ENCODE measurements around the gene MYO10. TPM values are rescaled to one million over a fixed set of nuclear protein-coding genes. Genes with fewer than 3 reads are reported as not detected.

MYO10 gene
- total RNA-seq, 2 experiments from 2014 or later: 0.23 to 0.28 TPM

DNA sequence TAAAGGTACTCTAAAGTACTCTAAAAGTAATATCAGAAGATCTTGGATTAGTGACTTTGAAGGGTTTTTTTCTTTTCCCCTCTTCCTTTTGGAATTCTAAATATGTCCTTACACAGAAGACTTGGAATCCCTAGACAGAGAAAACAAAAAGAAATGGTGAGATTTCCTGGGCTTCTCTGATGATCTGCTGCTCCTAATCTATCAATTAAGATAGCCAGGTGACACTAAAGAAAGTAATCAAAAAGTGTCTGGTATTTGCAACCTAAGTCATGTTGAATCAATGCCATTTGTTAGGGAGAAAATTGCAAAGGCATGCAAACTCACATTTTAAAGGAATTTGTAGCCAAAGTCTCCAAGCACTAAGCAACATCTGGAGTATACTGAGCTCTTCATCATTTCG, 29.5 kb upstream of the MYO10 start:
- intact Hi-C loops (cut with DNase I, micrococcal nuclease): no loop called here
- ChIA-PET POLR2A (interaction anchor here (0.6 kb wide), 1 partner anchor 127 kb away, joined by 3 read pairs; no protein-coding TSS in a partner anchor), CTCF (no interaction called here)
- Mint-ChIP-seq H3K4me3 (no peak overlapping the region), H3K4me1 (no peaks in the 10 kb centered on the region), H3K36me3 (ENCODE audit: low read depth) (no peaks in the 10 kb centered on the region), H3K27me3 (no peaks in the 10 kb centered on the region), H3K9me3 (ENCODE audit: low read depth) (no peaks in the 10 kb centered on the region), H3K27ac (no peak overlapping the region)
- ATAC-seq (no peak), DNase-seq (no peak)

DNA sequence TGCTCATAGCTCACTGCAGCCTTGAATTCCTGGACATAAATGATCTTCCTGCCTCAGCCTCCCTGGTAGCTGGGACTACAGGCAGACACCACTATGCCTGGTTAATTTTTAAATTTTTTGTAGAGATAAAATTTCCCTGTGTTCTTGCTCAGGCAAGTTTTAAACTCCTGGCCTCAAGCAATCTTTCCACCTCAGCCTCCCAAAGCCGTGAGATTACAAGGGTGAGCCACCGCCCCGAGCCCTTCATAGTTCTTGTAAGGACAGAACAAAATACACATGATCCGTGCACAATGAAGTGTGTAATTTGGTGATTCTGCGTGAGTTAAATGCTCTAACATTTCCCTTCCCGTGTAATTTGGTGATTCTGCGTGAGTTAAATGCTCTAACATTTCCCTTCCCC, 27.7 kb upstream of the MYO10 start:
- intact Hi-C loops (cut with DNase I, micrococcal nuclease): no loop called here
- no peak overlapping the region for H3K4me3 Mint-ChIP-seq
- no peak overlapping the region for H3K27ac Mint-ChIP-seq
- H3K4me1 Mint-ChIP-seq: no peaks in the 10 kb centered on the region
- H3K27me3 Mint-ChIP-seq: no peaks in the 10 kb centered on the region
- H3K9me3 Mint-ChIP-seq (ENCODE audit: low read depth): no peaks in the 10 kb centered on the region
- ATAC-seq: no peak
- DNase-seq: no peak
- no peaks in the 10 kb centered on the region for H3K36me3 Mint-ChIP-seq (ENCODE audit: low read depth)
- POLR2A ChIA-PET: no interaction called here
- CTCF ChIA-PET: no interaction called here

DNA sequence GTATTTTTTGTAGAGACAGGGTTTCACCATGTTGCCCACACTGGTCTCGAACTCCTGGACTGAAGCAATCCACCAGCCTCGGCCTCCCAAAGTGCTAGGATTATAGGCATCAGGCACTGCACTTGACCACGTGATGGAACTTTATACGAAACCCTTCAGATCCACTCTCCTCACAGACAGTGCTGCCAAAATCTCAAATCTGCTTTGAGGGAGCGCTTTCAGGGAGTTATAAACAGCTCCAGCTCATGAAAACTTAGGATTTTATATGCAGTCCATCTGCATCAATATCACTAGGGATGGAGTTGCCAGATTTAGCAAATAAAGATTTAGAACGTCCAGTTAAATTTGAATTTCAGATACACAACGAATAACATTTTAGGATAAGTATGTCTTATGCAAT, 25.0 kb upstream of the MYO10 start:
- H3K4me1 Mint-ChIP-seq: no peaks in the 10 kb centered on the region
- ChIA-PET CTCF (no interaction called here), POLR2A (no interaction called here)
- H3K9me3 Mint-ChIP-seq (ENCODE audit: low read depth): peaks cover 2% of the 10 kb centered on the region
- H3K27ac Mint-ChIP-seq: no peak overlapping the region
- H3K4me3 Mint-ChIP-seq: no peak overlapping the region
- ATAC-seq: no peak
- H3K36me3 Mint-ChIP-seq (ENCODE audit: low read depth): no peaks in the 10 kb centered on the region
- no peak for DNase-seq
- intact Hi-C loops (cut with DNase I, micrococcal nuclease): no loop called here
- H3K27me3 Mint-ChIP-seq: no peaks in the 10 kb centered on the region

DNA sequence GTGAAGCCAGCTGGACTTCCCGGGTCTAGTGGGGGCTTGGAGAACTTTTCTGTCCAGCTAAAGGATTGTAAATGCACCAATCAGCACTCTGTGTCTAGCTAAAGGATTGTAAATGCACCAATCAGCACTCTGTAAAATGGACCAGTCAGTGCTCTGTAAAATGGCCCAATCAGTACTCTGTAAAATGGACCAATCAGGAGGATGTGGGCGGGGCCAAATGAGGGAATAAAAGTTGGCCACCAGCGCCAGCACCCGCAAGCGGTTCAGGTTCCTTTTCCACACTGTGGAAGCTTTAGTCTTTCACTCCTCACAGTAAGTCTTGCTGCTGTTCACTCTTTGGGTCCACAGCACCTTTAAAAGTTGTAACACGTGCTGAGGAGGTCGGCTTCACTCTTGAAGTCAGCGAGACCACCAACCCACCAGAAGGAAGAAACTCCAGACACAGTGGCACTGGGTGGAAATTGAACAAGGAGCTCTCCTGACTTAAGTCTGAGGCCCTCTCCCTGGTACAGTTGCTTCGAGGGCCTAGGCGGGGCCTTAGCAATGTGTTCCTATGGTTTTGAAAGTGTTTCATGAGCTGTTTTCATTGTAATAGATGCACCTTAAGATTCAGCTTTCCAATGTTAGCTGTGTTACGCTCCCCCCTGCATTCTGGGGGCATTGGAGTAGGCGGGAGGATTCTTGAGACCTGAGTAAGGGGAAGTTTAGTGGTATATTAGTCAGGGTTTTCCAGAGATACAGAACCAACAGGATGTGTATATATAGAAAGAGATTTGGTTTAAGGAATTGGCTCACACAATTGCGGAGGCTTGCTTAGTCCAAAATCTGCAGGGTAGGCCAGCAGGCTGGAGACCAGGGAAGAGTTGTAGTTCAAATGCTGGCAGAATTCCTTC, 21.5 kb upstream of the MYO10 start:
- intact Hi-C loops (cut with DNase I, micrococcal nuclease): no loop called here
- no peak overlapping the region for H3K27ac Mint-ChIP-seq
- H3K27me3 Mint-ChIP-seq: no peaks in the 10 kb centered on the region
- ATAC-seq: no peak
- ChIA-PET CTCF (no interaction called here), POLR2A (interaction anchor here (0.6 kb wide), 1 partner anchor 34 kb away, joined by 3 read pairs; no protein-coding TSS in a partner anchor)
- peaks cover 2% of the 10 kb centered on the region for H3K9me3 Mint-ChIP-seq (ENCODE audit: low read depth)
- H3K4me1 Mint-ChIP-seq: no peaks in the 10 kb centered on the region
- DNase-seq: no peak
- no peak overlapping the region for H3K4me3 Mint-ChIP-seq
- H3K36me3 Mint-ChIP-seq (ENCODE audit: low read depth): no peaks in the 10 kb centered on the region

DNA sequence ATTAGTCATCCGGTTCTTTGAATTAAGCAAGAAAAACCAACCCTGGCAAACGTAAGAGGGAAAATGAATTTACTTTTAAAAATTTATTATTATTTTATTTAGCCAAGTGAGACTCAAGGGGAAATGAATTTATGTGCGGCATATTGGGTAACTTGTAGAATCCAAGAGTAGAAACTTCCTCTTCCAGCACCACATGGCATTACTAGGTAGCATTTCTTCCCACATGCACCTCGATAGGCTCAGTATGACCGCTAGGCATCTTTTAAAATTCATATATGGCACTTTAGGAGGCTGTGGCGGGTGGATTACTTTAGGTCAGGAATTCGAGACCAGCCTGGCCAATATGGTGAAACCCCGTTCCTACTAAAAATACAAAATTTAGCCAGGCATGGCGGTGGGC, 17.6 kb upstream of the MYO10 start:
- ChIA-PET CTCF (no interaction called here), POLR2A (no interaction called here)
- H3K36me3 Mint-ChIP-seq (ENCODE audit: low read depth): no peaks in the 10 kb centered on the region
- DNase-seq (no peak), ATAC-seq (no peak)
- intact Hi-C loops (cut with DNase I, micrococcal nuclease): no loop called here
- no peaks in the 10 kb centered on the region for H3K27me3 Mint-ChIP-seq
- no peak overlapping the region for H3K4me3 Mint-ChIP-seq
- no peak overlapping the region for H3K27ac Mint-ChIP-seq
- no peaks in the 10 kb centered on the region for H3K4me1 Mint-ChIP-seq
- H3K9me3 Mint-ChIP-seq (ENCODE audit: low read depth): peaks cover 6% of the 10 kb centered on the region

DNA sequence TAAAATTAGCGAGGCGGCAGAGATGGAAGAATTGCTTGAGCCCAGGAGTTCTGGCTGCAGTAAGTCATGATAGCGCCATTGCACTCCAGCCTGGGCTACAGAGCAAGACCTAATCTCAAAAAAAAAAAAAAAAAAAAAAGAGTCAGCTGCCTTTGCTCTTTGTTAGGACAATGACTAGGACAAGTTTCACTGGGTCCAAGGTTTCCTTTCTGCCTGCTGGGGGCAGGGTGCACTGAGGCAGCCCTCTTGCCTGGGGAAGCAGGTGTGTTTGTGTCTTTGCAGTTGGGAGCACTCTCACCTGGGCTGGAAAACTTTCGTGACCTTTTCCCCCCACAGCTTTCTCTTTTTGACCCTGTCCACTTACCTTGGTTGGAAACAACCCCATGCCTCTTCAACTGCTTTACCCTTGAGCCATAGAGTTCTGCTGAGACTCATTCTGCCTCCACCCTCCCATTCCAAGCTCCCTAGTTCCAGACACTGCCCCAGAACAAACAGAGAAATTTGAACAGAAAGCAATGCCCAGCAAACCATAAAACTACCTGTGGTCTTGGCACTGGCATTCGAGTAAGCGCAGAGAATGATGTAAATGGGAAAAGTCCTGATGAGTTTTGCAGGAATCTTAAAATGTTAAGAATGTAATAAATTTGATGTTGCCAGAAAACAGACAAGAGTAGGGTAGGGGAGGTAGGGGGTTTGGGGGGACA, 17.0 kb upstream of the MYO10 start:
- CTCF ChIA-PET: no interaction called here
- H3K27me3 Mint-ChIP-seq: no peaks in the 10 kb centered on the region

DNA sequence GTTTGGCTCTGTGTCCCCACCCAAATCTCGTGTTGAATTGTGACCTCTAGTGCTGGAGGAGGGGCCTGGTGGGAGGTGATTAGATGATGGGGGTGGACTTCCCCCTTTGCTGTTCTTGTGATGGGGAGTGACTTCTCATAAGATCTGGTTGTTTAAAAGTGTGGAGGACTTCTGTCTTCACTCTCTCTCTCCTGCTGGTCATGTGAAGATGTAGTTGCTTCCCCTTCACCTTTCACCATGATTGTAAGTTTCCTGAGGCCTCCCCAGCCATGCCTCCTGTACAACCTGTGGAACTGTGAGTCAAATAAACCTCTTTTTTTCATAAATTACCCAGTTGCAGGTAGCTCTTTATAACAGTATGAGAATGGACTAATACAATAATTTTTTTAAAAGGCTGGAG, 10.6 kb upstream of the MYO10 start:
- DNase-seq (no peak), ATAC-seq (no peak)
- Mint-ChIP-seq H3K4me1 (no peaks in the 10 kb centered on the region), H3K4me3 (no peak overlapping the region), H3K27me3 (peaks cover 2% of the 10 kb centered on the region), H3K9me3 (ENCODE audit: low read depth) (peaks cover 26% of the 10 kb centered on the region), H3K27ac (no peak overlapping the region), H3K36me3 (ENCODE audit: low read depth) (peaks cover 2% of the 10 kb centered on the region)
- POLR2A ChIA-PET: no interaction called here
- CTCF ChIA-PET: no interaction called here
- intact Hi-C loops (cut with DNase I, micrococcal nuclease): no loop called here

More for the DNA sequence above, 17.0 kb upstream of the MYO10 start:
- ATAC-seq (no peak), DNase-seq (no peak)
- Mint-ChIP-seq H3K4me3 (no peak overlapping the region), H3K36me3 (ENCODE audit: low read depth) (no peaks in the 10 kb centered on the region), H3K27ac (no peak overlapping the region), H3K4me1 (no peaks in the 10 kb centered on the region), H3K9me3 (ENCODE audit: low read depth) (peaks cover 9% of the 10 kb centered on the region)
- intact Hi-C loops (cut with DNase I, micrococcal nuclease): no loop called here
- POLR2A ChIA-PET: no interaction called here

DNA sequence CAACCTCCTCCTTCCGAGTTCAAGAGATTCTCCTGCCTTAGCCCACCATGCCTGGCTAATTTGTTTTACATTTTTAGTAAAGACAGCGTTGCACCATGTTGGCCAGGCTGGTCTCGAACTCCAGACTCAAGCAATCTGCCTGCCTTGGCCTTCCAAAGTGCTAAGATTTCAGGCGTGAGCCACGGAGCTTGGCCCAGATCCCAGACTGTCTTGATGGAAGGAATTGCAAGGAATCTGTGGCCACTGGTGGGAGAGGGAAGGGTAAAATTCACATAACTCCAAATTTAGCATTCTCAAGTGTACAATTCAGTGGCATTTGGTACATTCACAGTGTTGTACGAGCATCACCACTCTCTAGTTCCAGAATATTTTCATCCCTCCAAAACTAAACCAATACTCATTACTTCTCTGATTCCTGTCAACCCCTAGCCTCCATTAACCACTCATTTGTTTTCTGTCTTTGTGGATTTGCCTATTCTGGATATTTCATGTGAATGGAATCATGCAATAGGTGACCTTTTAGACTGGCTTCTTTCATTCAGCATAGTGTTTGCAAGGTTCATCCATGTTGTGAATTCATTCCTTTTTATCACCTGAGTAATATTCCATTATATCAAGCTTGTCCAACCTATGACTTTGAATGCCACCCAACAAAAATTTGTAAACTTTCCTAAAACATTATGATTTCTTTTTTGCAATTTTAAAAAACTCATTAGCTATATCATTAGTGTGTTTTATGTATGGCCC, 8.9 kb upstream of the MYO10 start:
- H3K27ac Mint-ChIP-seq: no peak overlapping the region
- H3K36me3 Mint-ChIP-seq (ENCODE audit: low read depth): peaks cover 2% of the 10 kb centered on the region
- no peaks in the 10 kb centered on the region for H3K4me1 Mint-ChIP-seq
- DNase-seq (no peak), ATAC-seq (no peak)
- intact Hi-C loops (cut with DNase I, micrococcal nuclease): no loop called here
- H3K27me3 Mint-ChIP-seq: peaks cover 7% of the 10 kb centered on the region
- H3K9me3 Mint-ChIP-seq (ENCODE audit: low read depth): peaks cover 26% of the 10 kb centered on the region
- H3K4me3 Mint-ChIP-seq: no peak overlapping the region
- ChIA-PET POLR2A (no interaction called here), CTCF (no interaction called here)

DNA sequence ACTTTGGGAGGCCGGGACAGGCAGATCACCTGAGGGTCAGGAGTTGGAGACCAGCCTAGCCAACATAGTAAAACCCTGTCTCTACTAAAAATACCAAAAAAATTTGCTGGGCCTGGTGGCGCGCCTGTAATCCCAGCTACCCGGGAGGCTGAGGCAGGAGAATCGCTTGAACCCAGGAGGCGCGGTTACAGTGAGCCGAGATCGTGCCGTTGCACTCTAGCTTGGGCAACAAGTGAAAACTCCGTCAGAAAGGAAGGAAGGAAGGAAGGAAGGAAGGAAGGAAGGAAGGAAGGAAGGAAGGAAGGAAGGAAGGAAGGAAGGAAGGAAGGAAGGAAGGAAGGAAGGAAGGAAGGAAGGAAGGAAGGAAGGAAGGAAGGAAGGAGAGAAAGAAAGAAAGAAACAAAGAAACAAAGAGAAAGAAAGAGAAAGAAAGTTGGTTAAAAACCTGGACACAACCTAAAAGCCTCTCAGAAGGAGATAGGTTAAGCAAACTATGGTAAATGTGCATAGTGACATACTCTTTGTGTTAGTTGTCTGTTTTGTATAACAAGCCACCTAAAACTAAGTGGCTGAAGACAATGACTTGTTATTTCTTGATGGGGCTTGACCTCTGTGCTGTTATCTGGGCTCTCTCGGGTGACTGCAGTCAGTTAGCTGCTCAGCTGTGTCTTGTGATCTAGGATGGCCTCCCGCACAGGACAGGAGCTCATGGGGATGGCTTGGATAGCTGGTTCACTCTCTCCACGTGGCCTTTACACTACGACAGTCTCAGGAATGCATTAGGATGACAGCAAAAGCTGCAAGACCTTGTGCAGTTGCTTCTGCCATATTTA, 8.0 kb upstream of the MYO10 start:
- H3K36me3 Mint-ChIP-seq (ENCODE audit: low read depth): peaks cover 2% of the 10 kb centered on the region
- no peak for DNase-seq
- no peaks in the 10 kb centered on the region for H3K4me1 Mint-ChIP-seq
- ATAC-seq: no peak
- POLR2A ChIA-PET: no interaction called here
- intact Hi-C loops (cut with DNase I, micrococcal nuclease): no loop called here
- H3K27me3 Mint-ChIP-seq: peaks cover 7% of the 10 kb centered on the region
- no peak overlapping the region for H3K4me3 Mint-ChIP-seq
- no peak overlapping the region for H3K27ac Mint-ChIP-seq
- peaks cover 22% of the 10 kb centered on the region for H3K9me3 Mint-ChIP-seq (ENCODE audit: low read depth)
- CTCF ChIA-PET: interaction anchor here (0.8 kb wide), 1 partner anchor 285 kb away, joined by 4 read pairs; no protein-coding TSS in a partner anchor

DNA sequence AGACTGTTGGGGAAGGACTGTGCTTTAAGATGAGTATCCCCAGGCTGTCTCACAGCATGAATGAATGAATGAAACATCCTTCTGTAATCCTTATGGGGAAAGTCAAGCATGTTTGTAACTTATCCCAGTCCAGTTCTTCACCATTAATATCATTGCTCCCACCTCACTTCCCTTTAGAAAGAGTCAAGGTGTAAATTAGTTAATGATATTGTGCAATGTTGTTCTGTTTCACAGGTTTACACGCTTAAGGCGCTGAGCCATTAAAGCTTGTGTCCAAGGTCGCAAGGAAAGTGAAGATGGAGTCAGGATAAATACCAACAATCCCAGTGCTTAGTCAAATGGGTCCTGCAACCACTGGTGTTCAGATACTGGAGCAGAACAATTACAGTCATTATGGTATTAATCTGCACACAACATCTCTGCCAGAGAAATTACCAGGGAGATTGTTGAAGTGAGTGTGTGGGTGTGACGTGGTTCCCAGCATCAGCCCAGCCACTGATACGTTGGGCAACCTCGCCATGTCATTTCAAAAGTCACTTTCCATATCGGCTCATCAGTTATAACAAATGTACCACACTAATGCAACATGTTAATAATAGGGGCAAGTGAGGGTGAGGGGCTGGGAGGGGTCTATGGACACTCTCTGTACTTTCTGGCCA, 1.5 kb upstream of the MYO10 start:
- peaks cover 53% of the 10 kb centered on the region for H3K27me3 Mint-ChIP-seq
- peak; percentile 12 for DNase-seq
- H3K36me3 Mint-ChIP-seq (ENCODE audit: low read depth): no peaks in the 10 kb centered on the region
- ChIA-PET CTCF (no interaction called here), POLR2A (no interaction called here)
- peaks cover 22% of the 10 kb centered on the region for H3K4me1 Mint-ChIP-seq
- intact Hi-C loops (cut with DNase I, micrococcal nuclease): loop anchor here (2.0 to 10.0 kb wide), 3 partner anchors 143 to 473 kb away; partner anchors contain the start of gene ZNF622 (in 2 of the 2)
- H3K27ac Mint-ChIP-seq: no peak overlapping the region
- ATAC-seq: no peak
- no peaks in the 10 kb centered on the region for H3K9me3 Mint-ChIP-seq (ENCODE audit: low read depth)
- H3K4me3 Mint-ChIP-seq: no peak overlapping the region
